Parietal lobe (tissue), 2 donors: ENCODE data around the gene TIMM10. TPM values are rescaled to one million over a fixed set of nuclear protein-coding genes. Genes with fewer than 3 reads are reported as not detected.

Source experiments
- small RNA-seq: library from RNA; depleted of rRNA; stranded (forward); fragments of <200 nt; gene quantifications from one replicate; pipeline ENCODE3, GENCODE V24; 2014; ENCODE audit warnings: low replicate concordance
- total RNA-seq: library from RNA; depleted of rRNA; stranded (reverse); fragments of >200 nt; gene quantifications from one replicate; pipeline ENCODE4 v1.2.3, GENCODE V29; 2014

The TIMM10 gene
- total RNA-seq = 17.8 TPM

GRCh38 chr11:57530596-57531507 lies at the start of gene TIMM10:
TIMM10 (minus strand) TSS chr11:57530754; CDS start chr11:57530189, 565 bp downstream.

GRCh38 chr11:57567515-57568329 lies 37.2 kb upstream of the TIMM10 start, which contains the start of gene UBE2L6:
UBE2L6 (minus strand) TSS chr11:57567672; CDS start chr11:57567611, 61 bp downstream.

GRCh38 chr11:57536947-57537619 lies 6.5 kb upstream of the TIMM10 start, which contains the start of gene SMTNL1:
SMTNL1 (plus strand) TSS chr11:57537595; CDS start chr11:57542643, 5,048 bp downstream.

GRCh38 chr11:57515332-57516060 lies 15.1 kb downstream of the TIMM10 start, which contains the start of gene SLC43A1:
SLC43A1 (minus strand) TSS chr11:57515702; CDS start chr11:57514111, 1,591 bp downstream.

Small RNAs within 50 kb of the gene (small RNA-seq; reads per million reads assigned to genes)
- gene RN7SL605P = not detected

Other genes with a start within 250 kb of the TIMM10 start
- 21.9 TPM for gene TNKS1BP1, start 205.8 kb downstream of the TIMM10 start, total RNA-seq
- gene SSRP1, start 194.9 kb downstream of the TIMM10 start, total RNA-seq = 62.9 TPM
- gene P2RX3, start 192.4 kb downstream of the TIMM10 start, total RNA-seq = not detected
- gene PRG3, start 149.6 kb downstream of the TIMM10 start, total RNA-seq = not detected
- not detected for gene PRG2, start 140.1 kb downstream of the TIMM10 start, total RNA-seq
- gene SLC43A3, start 103.6 kb downstream of the TIMM10 start, total RNA-seq = 19.1 TPM
- gene RTN4RL2, start 70.2 kb downstream of the TIMM10 start, total RNA-seq = 1.6 TPM
- 2.2 TPM for gene SLC43A1, start 15.1 kb downstream of the TIMM10 start, total RNA-seq
- not detected for gene SMTNL1, start 6.8 kb upstream of the TIMM10 start, total RNA-seq
- 61.7 TPM for gene UBE2L6, start 36.9 kb upstream of the TIMM10 start, total RNA-seq
- 15.0 TPM for gene SERPING1, start 66.9 kb upstream of the TIMM10 start, total RNA-seq
- gene YPEL4, start 119.2 kb upstream of the TIMM10 start, total RNA-seq = 5.6 TPM
- 11.0 TPM for gene CLP1, start 127.0 kb upstream of the TIMM10 start, total RNA-seq
- gene ZDHHC5, start 137.4 kb upstream of the TIMM10 start, total RNA-seq = 22.5 TPM
- gene MED19, start 181.5 kb upstream of the TIMM10 start, total RNA-seq = 33.2 TPM
- gene TMX2, start 181.8 kb upstream of the TIMM10 start, total RNA-seq = 65.7 TPM
- 42.9 TPM for gene SELENOH, start 210.7 kb upstream of the TIMM10 start, total RNA-seq
- not detected for gene BTBD18, start 221.1 kb upstream of the TIMM10 start, total RNA-seq
- 201 TPM for gene CTNND1, start 231.0 kb upstream of the TIMM10 start, total RNA-seq